22Rv1 (cell line): ENCODE data around the gene EIF2S1.

Experiments
- ZFX ChIP-seq: fragments of 450-650 bp; IDR thresholded peaks from 2 replicates; pipeline ENCODE4 v1.6.1; 2017; ENCODE audit warnings: antibody characterized with exemption, borderline replicate concordance
- TF ChIP-seq, protein P1 (sequence below): fragments of 450-650 bp; IDR thresholded peaks from 2 replicates; pipeline ENCODE4 v1.5.1; 2017; ENCODE audit warnings: mild to moderate bottlenecking

DNA sequence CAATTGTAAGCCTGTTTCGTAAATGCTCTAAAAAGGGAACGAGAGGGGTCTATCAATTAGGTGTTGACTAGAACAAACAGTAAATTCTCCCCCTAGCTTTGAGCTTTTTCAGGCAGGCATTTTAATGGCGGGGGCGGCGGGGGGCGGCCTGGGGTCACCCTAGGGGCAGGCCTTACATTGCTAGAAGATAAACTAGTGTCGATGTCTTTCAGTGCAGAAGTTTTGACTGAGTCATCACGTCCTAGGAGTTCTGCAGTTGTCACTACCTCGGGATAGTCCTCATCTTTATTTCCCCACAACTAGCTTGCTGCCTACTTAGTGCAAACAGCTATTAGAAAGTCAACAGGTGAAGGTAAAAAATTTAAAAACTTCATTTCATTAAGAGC, 2.2 kb upstream of the EIF2S1 start:
- TF ChIP-seq, protein P1, sequence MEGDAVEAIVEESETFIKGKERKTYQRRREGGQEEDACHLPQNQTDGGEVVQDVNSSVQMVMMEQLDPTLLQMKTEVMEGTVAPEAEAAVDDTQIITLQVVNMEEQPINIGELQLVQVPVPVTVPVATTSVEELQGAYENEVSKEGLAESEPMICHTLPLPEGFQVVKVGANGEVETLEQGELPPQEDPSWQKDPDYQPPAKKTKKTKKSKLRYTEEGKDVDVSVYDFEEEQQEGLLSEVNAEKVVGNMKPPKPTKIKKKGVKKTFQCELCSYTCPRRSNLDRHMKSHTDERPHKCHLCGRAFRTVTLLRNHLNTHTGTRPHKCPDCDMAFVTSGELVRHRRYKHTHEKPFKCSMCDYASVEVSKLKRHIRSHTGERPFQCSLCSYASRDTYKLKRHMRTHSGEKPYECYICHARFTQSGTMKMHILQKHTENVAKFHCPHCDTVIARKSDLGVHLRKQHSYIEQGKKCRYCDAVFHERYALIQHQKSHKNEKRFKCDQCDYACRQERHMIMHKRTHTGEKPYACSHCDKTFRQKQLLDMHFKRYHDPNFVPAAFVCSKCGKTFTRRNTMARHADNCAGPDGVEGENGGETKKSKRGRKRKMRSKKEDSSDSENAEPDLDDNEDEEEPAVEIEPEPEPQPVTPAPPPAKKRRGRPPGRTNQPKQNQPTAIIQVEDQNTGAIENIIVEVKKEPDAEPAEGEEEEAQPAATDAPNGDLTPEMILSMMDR: no peak
- TF ChIP-seq ZFX: no peak
